ENCODE data around the gene DKC1. TPM values are rescaled to one million over a fixed set of nuclear protein-coding genes. Genes with fewer than 3 reads are reported as not detected.

DKC1 gene
- total and polyA plus RNA-seq, 9 donors = 17.0 to 60.6 (median 34.4) TPM

GRCh38 chrX:154732421-154733065 lies 30.1 kb upstream of the DKC1 start:
- DNase-seq = no peak
- Histone ChIP-seq H3K4me1 (ENCODE audit: insufficient read depth) (peaks cover 4% of the 10 kb centered on the region), H3K4me3 (no peak overlapping the region), H3K27ac (no peak overlapping the region), H3K27me3 (no peaks in the 10 kb centered on the region), H3K36me3 (no peaks in the 10 kb centered on the region), H3K9me3 (no peaks in the 10 kb centered on the region)
- 42 to 46% (median 44%) methylated on average over 5 of the region's 5 CpGs for WGBS, 3 donors
- intact Hi-C loops (cut with DNase I) = no loop called here
- TF ChIP-seq POLR2A (IDR thresholded peaks at IDR 0.05) (no peak), EP300 (IDR thresholded peaks at IDR 0.05) (no peak), CTCF (IDR thresholded peaks at IDR 0.05) (no peak)

- intact Hi-C loops (cut with DNase I) = no loop called here
- Histone ChIP-seq H3K27me3 (no peaks in the 10 kb centered on the region), H3K4me3 (no peak overlapping the region), H3K4me1 (ENCODE audit: insufficient read depth) (peaks cover 4% of the 10 kb centered on the region), H3K27ac (no peak overlapping the region), H3K9me3 (no peaks in the 10 kb centered on the region), H3K36me3 (no peaks in the 10 kb centered on the region)
- no peak for DNase-seq
- TF ChIP-seq POLR2A (IDR thresholded peaks at IDR 0.05) = no peak
- no peak for TF ChIP-seq EP300 (IDR thresholded peaks at IDR 0.05)
- no peak for TF ChIP-seq CTCF (IDR thresholded peaks at IDR 0.05)
- 69 to 79% (median 72%) methylated on average over 2 of the region's 2 CpGs for WGBS, 3 donors
Measured at GRCh38 chrX:154733066-154733425, 29.6 kb upstream of the DKC1 start.

GRCh38 chrX:154734061-154734781 lies 28.4 kb upstream of the DKC1 start:
- no peak overlapping the region for H3K4me3 ChIP-seq
- peak overlapping the region in 1 of 2 donors; percentile 35 for H3K27ac ChIP-seq
- H3K27me3 ChIP-seq = no peaks in the 10 kb centered on the region
- TF ChIP-seq POLR2A (IDR thresholded peaks at IDR 0.05) = no peak
- TF ChIP-seq CTCF (IDR thresholded peaks at IDR 0.05) = no peak
- TF ChIP-seq EP300 (IDR thresholded peaks at IDR 0.05) = no peak
- no peaks in the 10 kb centered on the region for H3K9me3 ChIP-seq
- 17 to 27% (median 24%) methylated on average over 8 of the region's 8 CpGs for WGBS, 3 donors
- intact Hi-C loops (cut with DNase I) = no loop called here
- no peaks in the 10 kb centered on the region for H3K36me3 ChIP-seq
- DNase-seq = peak in 4 of 5 donors; percentile 18 to 38 (median 23)
- peaks cover 3% of the 10 kb centered on the region for H3K4me1 ChIP-seq (ENCODE audit: insufficient read depth)

- no peaks in the 10 kb centered on the region for H3K9me3 ChIP-seq
- TF ChIP-seq CTCF (IDR thresholded peaks at IDR 0.05) (no peak), EP300 (IDR thresholded peaks at IDR 0.05) (no peak), POLR2A (IDR thresholded peaks at IDR 0.05) (no peak)
- H3K36me3 ChIP-seq = no peaks in the 10 kb centered on the region
- H3K27me3 ChIP-seq = no peaks in the 10 kb centered on the region
- no peak overlapping the region for H3K4me3 ChIP-seq
- no peak overlapping the region for H3K27ac ChIP-seq
- peaks cover 2% of the 10 kb centered on the region for H3K4me1 ChIP-seq (ENCODE audit: insufficient read depth)
- DNase-seq = peak in 2 of 5 donors; percentile 38 to 47
- 62 to 68% (median 64%) methylated on average over 7 of the region's 7 CpGs for WGBS, 3 donors
- intact Hi-C loops (cut with DNase I) = no loop called here
Measured at GRCh38 chrX:154735695-154736393, 26.8 kb upstream of the DKC1 start.
